ENCODE measurements around the gene DAB2IP.

Gene DAB2IP

GRCh38 chr9:121679901-121680635 lies 28.6 kb downstream of the DAB2IP start:
- H3K4me1 Mint-ChIP-seq, result peaks cover 28% of the 10 kb centered on the region
- H3K27ac Mint-ChIP-seq, result no peak overlapping the region
- TF ChIP-seq, protein P1, sequence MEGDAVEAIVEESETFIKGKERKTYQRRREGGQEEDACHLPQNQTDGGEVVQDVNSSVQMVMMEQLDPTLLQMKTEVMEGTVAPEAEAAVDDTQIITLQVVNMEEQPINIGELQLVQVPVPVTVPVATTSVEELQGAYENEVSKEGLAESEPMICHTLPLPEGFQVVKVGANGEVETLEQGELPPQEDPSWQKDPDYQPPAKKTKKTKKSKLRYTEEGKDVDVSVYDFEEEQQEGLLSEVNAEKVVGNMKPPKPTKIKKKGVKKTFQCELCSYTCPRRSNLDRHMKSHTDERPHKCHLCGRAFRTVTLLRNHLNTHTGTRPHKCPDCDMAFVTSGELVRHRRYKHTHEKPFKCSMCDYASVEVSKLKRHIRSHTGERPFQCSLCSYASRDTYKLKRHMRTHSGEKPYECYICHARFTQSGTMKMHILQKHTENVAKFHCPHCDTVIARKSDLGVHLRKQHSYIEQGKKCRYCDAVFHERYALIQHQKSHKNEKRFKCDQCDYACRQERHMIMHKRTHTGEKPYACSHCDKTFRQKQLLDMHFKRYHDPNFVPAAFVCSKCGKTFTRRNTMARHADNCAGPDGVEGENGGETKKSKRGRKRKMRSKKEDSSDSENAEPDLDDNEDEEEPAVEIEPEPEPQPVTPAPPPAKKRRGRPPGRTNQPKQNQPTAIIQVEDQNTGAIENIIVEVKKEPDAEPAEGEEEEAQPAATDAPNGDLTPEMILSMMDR (IDR thresholded peaks at IDR 0.05; ENCODE audit: unreplicated experiment in 3 of 3), result no peak
- no peak overlapping the region for H3K4me3 Mint-ChIP-seq
- no peaks in the 10 kb centered on the region for H3K9me3 Mint-ChIP-seq
- no peaks in the 10 kb centered on the region for H3K27me3 Mint-ChIP-seq (ENCODE audit: low read depth)
- peaks cover 42% of the 10 kb centered on the region for H3K36me3 Mint-ChIP-seq (ENCODE audit: low read depth)

DNA sequence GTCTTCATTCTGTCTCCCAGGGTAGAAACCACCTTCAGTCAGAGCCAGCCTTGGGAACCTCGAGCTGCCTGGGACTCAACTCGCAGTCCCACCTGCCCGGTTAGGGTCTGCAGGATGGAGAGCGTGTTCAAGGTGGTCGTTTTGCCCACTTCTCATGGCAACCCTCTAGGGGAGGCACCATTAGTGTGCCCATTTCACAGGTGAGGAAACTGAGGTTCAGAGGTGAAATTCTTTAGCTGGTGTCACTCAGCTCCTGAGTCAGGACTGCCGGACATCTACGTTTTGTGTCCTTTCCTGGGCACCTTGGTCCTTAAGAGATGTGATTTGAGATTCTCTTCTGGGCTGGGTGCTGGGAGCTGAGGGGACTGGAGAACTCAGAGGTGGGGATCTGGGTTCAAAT lies 30.0 kb downstream of the DAB2IP start:
- Mint-ChIP-seq H3K36me3 (ENCODE audit: low read depth) (peaks cover 49% of the 10 kb centered on the region), H3K27ac (no peak overlapping the region), H3K4me1 (peaks cover 22% of the 10 kb centered on the region), H3K9me3 (no peaks in the 10 kb centered on the region), H3K27me3 (ENCODE audit: low read depth) (no peaks in the 10 kb centered on the region), H3K4me3 (no peak overlapping the region)
- TF ChIP-seq, protein P1 (IDR thresholded peaks at IDR 0.05; ENCODE audit: unreplicated experiment in 3 of 3), result no peak

DNA sequence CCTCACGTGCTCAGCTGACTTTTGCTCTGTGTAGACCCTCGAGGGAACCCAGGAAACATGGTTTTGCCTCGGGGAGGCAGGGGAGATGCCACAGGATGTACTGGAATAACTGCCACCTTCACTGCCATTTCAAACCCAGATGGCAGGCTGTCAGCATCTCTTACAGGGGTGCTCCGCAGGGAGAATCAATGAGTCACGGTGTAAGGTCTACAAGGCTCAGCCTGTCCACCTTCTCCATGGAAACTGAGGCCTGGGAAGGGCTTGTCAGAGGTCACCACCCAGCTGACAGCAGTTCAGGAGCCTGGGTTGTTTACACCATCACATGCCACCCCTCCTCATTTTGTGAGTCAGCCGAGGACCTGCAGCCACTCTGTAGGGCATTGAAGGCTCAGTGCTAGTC lies 30.8 kb downstream of the DAB2IP start:
- Mint-ChIP-seq H3K27me3 (ENCODE audit: low read depth) (no peaks in the 10 kb centered on the region), H3K4me1 (peaks cover 24% of the 10 kb centered on the region), H3K27ac (no peak overlapping the region), H3K9me3 (no peaks in the 10 kb centered on the region), H3K4me3 (no peak overlapping the region), H3K36me3 (ENCODE audit: low read depth) (peaks cover 55% of the 10 kb centered on the region)
- TF ChIP-seq, protein P1 (IDR thresholded peaks at IDR 0.05; ENCODE audit: unreplicated experiment in 3 of 3), result no peak

DNA sequence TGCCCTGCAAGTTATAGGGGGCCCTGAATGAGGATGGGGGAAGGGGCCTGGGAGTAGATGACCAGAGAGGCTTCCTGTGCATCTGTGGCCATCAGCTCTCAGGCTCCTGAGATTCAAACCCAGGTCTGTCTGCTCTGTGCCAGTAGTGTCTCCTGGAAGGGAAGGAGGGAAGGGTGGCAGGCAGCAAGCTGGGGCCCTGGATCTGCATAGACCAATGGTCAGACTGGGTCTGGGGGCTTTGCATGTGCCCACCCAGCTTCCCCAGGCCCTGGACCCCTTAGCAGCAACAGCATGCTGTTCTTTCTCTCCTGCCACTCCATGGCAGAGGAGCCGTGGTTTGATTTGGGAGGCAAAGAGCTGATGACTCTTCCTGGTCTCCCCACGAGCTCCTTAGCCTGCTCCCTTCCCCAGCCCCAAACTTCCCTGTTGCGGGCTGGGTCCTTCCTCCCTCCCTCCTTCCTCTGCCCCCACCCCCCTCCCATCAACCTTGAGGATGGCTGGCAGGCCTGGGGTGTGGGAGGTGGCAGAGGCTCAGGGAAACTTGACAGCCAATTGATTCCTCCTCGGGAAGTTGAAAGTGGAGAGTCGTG lies 31.6 kb downstream of the DAB2IP start:
- Mint-ChIP-seq H3K27ac (peak overlapping the region in 1 of 3 experiments; percentile 53), H3K4me1 (peaks cover 25% of the 10 kb centered on the region), H3K36me3 (ENCODE audit: low read depth) (peaks cover 54% of the 10 kb centered on the region), H3K9me3 (no peaks in the 10 kb centered on the region), H3K27me3 (ENCODE audit: low read depth) (no peaks in the 10 kb centered on the region), H3K4me3 (no peak overlapping the region)
- TF ChIP-seq, protein P1 (IDR thresholded peaks at IDR 0.05; ENCODE audit: unreplicated experiment in 3 of 3), result no peak

- Mint-ChIP-seq H3K4me1 (peaks cover 27% of the 10 kb centered on the region), H3K9me3 (no peaks in the 10 kb centered on the region), H3K27me3 (ENCODE audit: low read depth) (no peaks in the 10 kb centered on the region), H3K4me3 (no peak overlapping the region), H3K36me3 (ENCODE audit: low read depth) (peaks cover 50% of the 10 kb centered on the region), H3K27ac (peak overlapping the region in 1 of 3 experiments; percentile 53)
- TF ChIP-seq, protein P1 (IDR thresholded peaks at IDR 0.05; ENCODE audit: unreplicated experiment in 3 of 3), result no peak
Measured at GRCh38 chr9:121683652-121684051, 32.2 kb downstream of the DAB2IP start.

Measured in nephron (organoid).